HL-60 (cell line): Measurements from ENCODE around the gene CHTOP.

ENCODE experiments used
- CTCF ChIP-seq: IDR thresholded peaks from one replicate; pipeline ENCODE4 v1.5.1; 2011; ENCODE audit warnings: low read length, control low read depth, inconsistent platforms; ENCODE audit not compliant: insufficient read depth
- GABPA ChIP-seq: IDR thresholded peaks from 2 replicates; pipeline ENCODE4 v1.6.1; 2012; ENCODE audit warnings: low read depth
- POLR2AphosphoS5 ChIP-seq: IDR thresholded peaks from 2 replicates; pipeline ENCODE4 v1.6.1; 2012; ENCODE audit warnings: low read depth
- REST ChIP-seq: IDR thresholded peaks from 2 replicates; pipeline ENCODE4 v1.6.1; 2012; ENCODE audit warnings: low read depth; ENCODE audit not compliant: insufficient replicate concordance
- SPI1 ChIP-seq: IDR thresholded peaks from 2 replicates; pipeline ENCODE4 v1.6.1; 2012; ENCODE audit warnings: low read depth, mild to moderate bottlenecking, borderline replicate concordance

GRCh38 chr1:153616917-153617311 lies 17.0 kb upstream of the CHTOP start:
- TF ChIP-seq POLR2AphosphoS5 (no peak), CTCF (no peak), REST (no peak), SPI1 (no peak), GABPA (no peak)
